ENCODE results near the gene ALK.

DNA sequence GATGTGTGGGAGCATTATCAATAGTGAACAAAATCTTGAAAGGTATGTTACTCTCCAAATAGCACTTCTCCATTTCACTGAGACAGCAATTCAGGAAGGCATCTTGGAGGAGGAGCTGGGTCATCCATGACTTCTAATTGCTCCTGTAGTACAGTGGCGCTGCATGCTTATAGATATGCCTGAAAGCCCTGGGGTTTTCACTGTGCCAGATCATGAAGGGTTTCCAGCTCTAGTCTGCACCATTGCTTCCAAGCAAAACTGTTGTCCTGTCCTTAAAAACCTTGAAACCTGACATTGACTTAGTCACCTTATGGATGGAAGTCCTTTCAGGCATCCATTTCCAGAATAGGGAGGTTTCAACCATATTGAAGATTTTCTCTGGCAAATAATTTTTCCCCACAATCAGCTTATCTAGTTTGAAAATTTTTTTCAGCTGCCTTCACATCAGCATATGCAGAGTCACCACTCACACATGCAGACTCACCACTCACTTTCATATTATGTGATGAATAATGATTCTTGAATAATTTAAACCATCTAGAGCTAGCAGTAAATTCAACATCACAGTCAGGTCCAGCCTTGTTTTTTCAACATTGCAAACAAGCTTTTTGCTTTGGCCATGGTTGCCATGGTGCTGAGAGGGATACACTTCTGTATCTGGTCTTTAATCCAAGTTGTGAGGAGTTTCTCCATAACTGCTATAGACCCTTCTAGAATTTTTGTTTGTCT, 509.0 kb downstream of the ALK start:
- TF ChIP-seq, protein P1, sequence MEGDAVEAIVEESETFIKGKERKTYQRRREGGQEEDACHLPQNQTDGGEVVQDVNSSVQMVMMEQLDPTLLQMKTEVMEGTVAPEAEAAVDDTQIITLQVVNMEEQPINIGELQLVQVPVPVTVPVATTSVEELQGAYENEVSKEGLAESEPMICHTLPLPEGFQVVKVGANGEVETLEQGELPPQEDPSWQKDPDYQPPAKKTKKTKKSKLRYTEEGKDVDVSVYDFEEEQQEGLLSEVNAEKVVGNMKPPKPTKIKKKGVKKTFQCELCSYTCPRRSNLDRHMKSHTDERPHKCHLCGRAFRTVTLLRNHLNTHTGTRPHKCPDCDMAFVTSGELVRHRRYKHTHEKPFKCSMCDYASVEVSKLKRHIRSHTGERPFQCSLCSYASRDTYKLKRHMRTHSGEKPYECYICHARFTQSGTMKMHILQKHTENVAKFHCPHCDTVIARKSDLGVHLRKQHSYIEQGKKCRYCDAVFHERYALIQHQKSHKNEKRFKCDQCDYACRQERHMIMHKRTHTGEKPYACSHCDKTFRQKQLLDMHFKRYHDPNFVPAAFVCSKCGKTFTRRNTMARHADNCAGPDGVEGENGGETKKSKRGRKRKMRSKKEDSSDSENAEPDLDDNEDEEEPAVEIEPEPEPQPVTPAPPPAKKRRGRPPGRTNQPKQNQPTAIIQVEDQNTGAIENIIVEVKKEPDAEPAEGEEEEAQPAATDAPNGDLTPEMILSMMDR (IDR thresholded peaks at IDR 0.05), result no peak
- TF ChIP-seq POLR2A (IDR thresholded peaks at IDR 0.05), result no peak
